Mesenchymal stem cell (in vitro differentiated cells and primary cell): ENCODE results near the gene UBL4A.

Experiments used
- DNase-seq: peaks from one replicate; pipeline ENCODE4 v3.0.0-alpha.2; 2013
- H2AFZ ChIP-seq: one replicate; pipeline ENCODE4 v1.6.1; 2013; ENCODE audit warnings: low read depth, mild to moderate bottlenecking, control low read depth, inconsistent platforms, low read length, moderate library complexity
- H2AK5ac ChIP-seq: 2 replicates; pipeline ENCODE4 v1.6.1; 2013; ENCODE audit warnings: low read length, moderate library complexity, mild to moderate bottlenecking, inconsistent platforms; ENCODE audit not compliant: severe bottlenecking
- H2BK120ac ChIP-seq: one replicate; pipeline ENCODE4 v1.6.1; 2013; ENCODE audit warnings: low read depth, mild to moderate bottlenecking, inconsistent platforms, low read length, moderate library complexity
- H2BK12ac ChIP-seq, 2 experiments: one replicate each; pipeline ENCODE4 v1.6.1; 2013; ENCODE audit warnings: inconsistent platforms in 2 of 2, low read length in 2 of 2, mild to moderate bottlenecking in 2 of 2, moderate library complexity in 2 of 2, control low read depth in 1 of 2
- H2BK15ac ChIP-seq: one replicate; pipeline ENCODE4 v1.6.1; 2013; ENCODE audit warnings: mild to moderate bottlenecking, low read depth, inconsistent platforms; ENCODE audit not compliant: poor library complexity, severe bottlenecking
- H2BK5ac ChIP-seq: 2 replicates; pipeline ENCODE4 v1.6.1; 2013; ENCODE audit warnings: low read depth, mild to moderate bottlenecking, low read length, control low read depth, inconsistent platforms; ENCODE audit not compliant: poor library complexity, severe bottlenecking
- H3K14ac ChIP-seq, 2 experiments: one replicate each; pipeline ENCODE4 v1.6.1; 2013; ENCODE audit warnings: inconsistent platforms in 2 of 2, low read length in 2 of 2, control low read depth in 1 of 2, mild to moderate bottlenecking in 1 of 2, moderate library complexity in 1 of 2
- H3K18ac ChIP-seq, 2 experiments: one replicate each; pipeline ENCODE4 v1.6.1; 2013; ENCODE audit warnings: inconsistent platforms in 2 of 2, low read length in 2 of 2, control low read depth in 1 of 2, low read depth in 1 of 2, mild to moderate bottlenecking in 1 of 2
- H3K23ac ChIP-seq, 2 experiments: one replicate each; pipeline ENCODE4 v1.6.1; 2013; ENCODE audit warnings: inconsistent platforms in 2 of 2, low read length in 2 of 2, mild to moderate bottlenecking in 2 of 2, moderate library complexity in 2 of 2, control low read depth in 1 of 2
- H3K27ac ChIP-seq: 2 replicates; pipeline ENCODE4 v1.5.1; 2013; ENCODE audit warnings: mild to moderate bottlenecking, moderate library complexity, low read length, control low read depth, inconsistent platforms; ENCODE audit not compliant: poor library complexity, severe bottlenecking
- H3K27me3 ChIP-seq, 2 experiments: 2 replicates each; pipeline versions ENCODE4 v1.6.1 to v1.7.0; 2013; ENCODE audit warnings: low read length in 2 of 2, mild to moderate bottlenecking in 2 of 2, moderate library complexity in 2 of 2, control low read depth in 1 of 2, inconsistent platforms in 1 of 2; ENCODE audit not compliant: control insufficient read depth in 1 of 2, insufficient read depth in 1 of 2
- H3K36me3 ChIP-seq, 2 experiments: 2 replicates each; pipeline versions ENCODE4 v1.6.1 to v1.7.0; 2013; ENCODE audit warnings: low read length in 2 of 2, control low read depth in 1 of 2, inconsistent platforms in 1 of 2, low read depth in 1 of 2, mild to moderate bottlenecking in 1 of 2; ENCODE audit not compliant: insufficient read depth in 2 of 2, control insufficient read depth in 1 of 2
- H3K4ac ChIP-seq, 2 experiments: one replicate each; pipeline ENCODE4 v1.6.1; 2013; ENCODE audit warnings: inconsistent platforms in 2 of 2, low read length in 2 of 2, mild to moderate bottlenecking in 2 of 2, moderate library complexity in 2 of 2, control low read depth in 1 of 2, low read depth in 1 of 2
- H3K4me1 ChIP-seq: 2 replicates; pipeline ENCODE4 v1.6.1; 2013; ENCODE audit warnings: low read depth, low read length, control low read depth; ENCODE audit not compliant: control insufficient read depth, insufficient read depth
- H3K4me2 ChIP-seq: 2 replicates; pipeline ENCODE4 v1.6.1; 2013; ENCODE audit warnings: low read length, mild to moderate bottlenecking, inconsistent platforms; ENCODE audit not compliant: poor library complexity, severe bottlenecking
- H3K4me3 ChIP-seq, 2 experiments: 2 replicates each; pipeline versions ENCODE4 v1.5.1 to v1.7.0; 2013; ENCODE audit warnings: low read length in 2 of 2, mild to moderate bottlenecking in 2 of 2, control low read depth in 1 of 2, low read depth in 1 of 2; ENCODE audit not compliant: insufficient read depth in 1 of 2
- H3K79me1 ChIP-seq: replicated peaks from 2 replicates; pipeline ENCODE4 v1.6.1; 2013; ENCODE audit warnings: mild to moderate bottlenecking, control low read depth, low read length, inconsistent platforms; ENCODE audit not compliant: poor library complexity, severe bottlenecking
- H3K9ac ChIP-seq: 2 replicates; pipeline ENCODE4 v1.7.0; 2013; ENCODE audit warnings: mild to moderate bottlenecking, low read length, moderate library complexity
- H3K9me3 ChIP-seq: 2 replicates; pipeline ENCODE4 v1.7.0; 2013; ENCODE audit warnings: mild to moderate bottlenecking, low read length; ENCODE audit not compliant: control insufficient read depth
- H4K8ac ChIP-seq: one replicate; pipeline ENCODE4 v1.6.1; 2013; ENCODE audit warnings: inconsistent platforms, mild to moderate bottlenecking, low read length, moderate library complexity
- H4K91ac ChIP-seq: one replicate; pipeline ENCODE4 v1.6.1; 2013; ENCODE audit warnings: mild to moderate bottlenecking, low read length, inconsistent platforms
- WGBS: methylation state at CpG from one replicate; pipeline ENCODE4 v1.1.7; 2013; ENCODE audit warnings: mixed read lengths; 5-methylcytosine and 5-hydroxymethylcytosine counted together

UBL4A gene

GRCh38 chrX:154466036-154466435 is 20.4 kb downstream of the UBL4A start:
- Histone ChIP-seq H3K27ac (no peak overlapping the region), H2BK15ac (no peak overlapping the region), H4K91ac (no peak overlapping the region), H3K4ac (no peak overlapping the region), H3K18ac (no peak overlapping the region), H3K9me3 (no peaks in the 10 kb centered on the region), H3K4me2 (no peak overlapping the region), H3K27me3 (no peaks in the 10 kb centered on the region), H3K36me3 (peaks cover 72 to 100% of the 10 kb centered on the region in 2 experiments), H3K14ac (no peak overlapping the region), H4K8ac (no peak overlapping the region), H3K9ac (no peak overlapping the region), H2BK120ac (no peak overlapping the region), H3K23ac (no peak overlapping the region), H2BK12ac (no peak overlapping the region), H2AFZ (no peak overlapping the region), H2BK5ac (no peak overlapping the region), H3K4me3 (no peak overlapping the region), H3K79me1 (peaks cover 20% of the 10 kb centered on the region), H2AK5ac (no peak overlapping the region), H3K4me1 (peaks cover 2% of the 10 kb centered on the region)
- 95% methylated on average over 25 of the region's 32 CpGs for WGBS
- no peak for DNase-seq

GRCh38 chrX:154465601-154466000 is 20.8 kb downstream of the UBL4A start:
- Histone ChIP-seq H3K9me3 (no peaks in the 10 kb centered on the region), H3K18ac (no peak overlapping the region), H2BK120ac (no peak overlapping the region), H3K4me3 (no peak overlapping the region), H3K4me1 (peaks cover 5% of the 10 kb centered on the region), H4K91ac (no peak overlapping the region), H3K14ac (no peak overlapping the region), H4K8ac (no peak overlapping the region), H3K27ac (no peak overlapping the region), H2AK5ac (no peak overlapping the region), H3K4me2 (no peak overlapping the region), H3K23ac (no peak overlapping the region), H3K9ac (no peak overlapping the region), H2BK15ac (no peak overlapping the region), H3K4ac (no peak overlapping the region), H2BK12ac (no peak overlapping the region), H3K79me1 (peaks cover 20% of the 10 kb centered on the region), H2BK5ac (no peak overlapping the region), H3K27me3 (no peaks in the 10 kb centered on the region), H2AFZ (no peak overlapping the region), H3K36me3 (peaks cover 70 to 100% of the 10 kb centered on the region in 2 experiments)
- DNase-seq = no peak
- WGBS = 97% methylated on average over 14 of the region's 14 CpGs

DNA sequence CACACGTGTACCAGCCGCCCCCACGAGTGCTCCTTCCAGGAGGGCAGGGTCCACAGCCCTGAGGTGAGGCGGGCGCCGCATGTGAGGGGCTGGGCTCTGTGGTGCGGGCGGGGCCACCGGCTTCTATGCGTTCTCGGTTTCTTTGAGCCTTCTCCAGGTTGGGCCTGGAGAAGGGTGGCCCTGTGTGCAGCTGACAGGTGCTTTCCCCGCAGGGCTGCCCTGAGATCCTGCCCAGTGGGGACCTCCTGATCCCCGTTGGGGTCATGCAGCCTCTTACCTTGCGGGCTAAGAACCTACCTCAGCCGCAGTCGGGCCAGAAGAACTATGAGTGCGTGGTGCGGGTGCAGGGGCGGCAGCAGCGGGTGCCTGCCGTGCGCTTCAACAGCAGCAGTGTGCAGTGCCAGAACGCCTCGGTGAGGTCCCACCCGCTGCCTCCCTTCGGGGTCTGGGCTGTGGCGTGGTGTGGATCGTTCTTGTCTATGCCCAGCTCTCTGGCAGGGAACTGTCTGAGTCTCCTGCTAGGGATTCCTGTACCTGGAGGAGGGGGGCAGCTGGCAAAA is 21.5 kb downstream of the UBL4A start:
- H3K27ac ChIP-seq = no peak overlapping the region
- H4K91ac ChIP-seq = no peak overlapping the region
- DNase-seq = no peak
- no peak overlapping the region for H2BK5ac ChIP-seq
- no peak overlapping the region for H2AFZ ChIP-seq
- no peak overlapping the region for H3K4me2 ChIP-seq
- peaks cover 12% of the 10 kb centered on the region for H3K4me1 ChIP-seq
- no peak overlapping the region for H3K23ac ChIP-seq
- no peak overlapping the region for H2BK12ac ChIP-seq
- H3K9me3 ChIP-seq = no peaks in the 10 kb centered on the region
- no peak overlapping the region for H3K18ac ChIP-seq
- H3K4ac ChIP-seq = no peak overlapping the region
- no peaks in the 10 kb centered on the region for H3K27me3 ChIP-seq
- no peak overlapping the region for H3K4me3 ChIP-seq
- H2BK15ac ChIP-seq = no peak overlapping the region
- H3K14ac ChIP-seq = no peak overlapping the region
- no peak overlapping the region for H2AK5ac ChIP-seq
- WGBS = 99% methylated on average over 24 of the region's 28 CpGs
- H2BK120ac ChIP-seq = no peak overlapping the region
- H3K9ac ChIP-seq = no peak overlapping the region
- H3K36me3 ChIP-seq = peaks cover 63 to 99% of the 10 kb centered on the region in 2 experiments
- H3K79me1 ChIP-seq = peaks cover 20% of the 10 kb centered on the region
- H4K8ac ChIP-seq = no peak overlapping the region

DNA sequence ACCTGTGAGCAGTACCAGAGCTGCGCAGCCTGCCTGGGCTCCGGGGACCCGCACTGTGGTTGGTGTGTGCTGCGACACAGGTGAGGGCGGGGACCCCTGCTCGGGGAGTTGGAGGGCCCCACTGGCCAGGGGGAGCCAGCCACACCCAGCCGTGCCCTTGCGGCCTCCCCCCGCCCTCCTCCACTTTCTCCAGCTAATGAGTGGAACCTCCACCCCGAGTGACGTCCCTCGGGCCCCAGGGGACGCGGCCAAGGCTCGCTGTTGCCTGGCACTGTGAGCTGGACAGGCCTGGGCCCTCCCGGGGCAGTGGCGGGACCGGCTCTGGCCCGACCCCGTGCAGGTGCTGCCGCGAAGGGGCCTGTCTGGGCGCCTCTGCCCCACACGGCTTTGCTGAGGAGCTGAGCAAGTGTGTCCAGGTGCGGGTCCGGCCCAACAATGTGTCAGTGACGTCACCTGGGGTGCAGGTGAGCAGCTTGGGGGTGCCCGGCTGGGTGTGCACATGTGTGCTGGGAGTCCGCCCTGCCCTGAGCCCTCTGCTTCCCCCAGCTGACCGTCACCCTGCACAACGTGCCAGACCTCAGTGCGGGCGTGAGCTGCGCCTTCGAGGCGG is 22.7 kb downstream of the UBL4A start:
- no peak overlapping the region for H3K14ac ChIP-seq
- H3K9ac ChIP-seq = no peak overlapping the region
- H3K18ac ChIP-seq = no peak overlapping the region
- no peak overlapping the region for H2BK15ac ChIP-seq
- no peak overlapping the region for H2AK5ac ChIP-seq
- H2AFZ ChIP-seq = no peak overlapping the region
- no peak overlapping the region for H2BK120ac ChIP-seq
- no peak overlapping the region for H3K4me2 ChIP-seq
- DNase-seq = no peak
- H4K8ac ChIP-seq = no peak overlapping the region
- no peaks in the 10 kb centered on the region for H3K9me3 ChIP-seq
- H3K36me3 ChIP-seq = peaks cover 55 to 88% of the 10 kb centered on the region in 2 experiments
- no peak overlapping the region for H2BK5ac ChIP-seq
- no peak overlapping the region for H4K91ac ChIP-seq
- no peak overlapping the region for H3K4me3 ChIP-seq
- no peak overlapping the region for H3K27ac ChIP-seq
- H3K27me3 ChIP-seq = no peaks in the 10 kb centered on the region
- H3K79me1 ChIP-seq = peaks cover 19% of the 10 kb centered on the region
- H3K23ac ChIP-seq = no peak overlapping the region
- H3K4me1 ChIP-seq = peaks cover 18% of the 10 kb centered on the region
- no peak overlapping the region for H3K4ac ChIP-seq
- 94% methylated on average over 18 of the region's 36 CpGs for WGBS
- H2BK12ac ChIP-seq = no peak overlapping the region
